ENCODE measurements around the gene JUN. TPM values are rescaled to one million over a fixed set of nuclear protein-coding genes. Genes with fewer than 3 reads are reported as not detected.

The JUN gene
- total and polyA plus RNA-seq, 3 donors from 2014 or later, result 40.9 to 67.8 (median 60.6) TPM

DNA sequence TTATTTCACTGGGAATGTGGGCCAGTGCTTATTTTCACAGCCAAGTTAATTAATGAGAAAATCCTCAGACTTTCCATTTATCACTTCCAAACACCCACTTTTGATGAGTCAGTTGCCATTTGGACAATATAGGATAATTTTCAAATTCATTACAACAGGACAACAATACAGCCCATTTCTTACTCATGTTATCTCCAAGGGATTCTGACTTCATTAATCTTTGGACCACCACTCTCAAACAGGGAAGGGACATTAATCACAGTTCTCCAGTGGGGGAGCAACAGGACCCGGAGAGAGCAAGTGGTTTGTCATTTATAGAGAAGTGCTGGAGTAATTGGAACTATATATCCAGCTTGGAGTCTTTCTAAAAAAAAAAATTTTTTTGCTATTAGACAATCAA, 38.7 kb downstream of the JUN start:
- 63 to 74% methylated on average over 1 of the region's 1 CpG for WGBS, 2 donors
- no peaks in the 10 kb centered on the region for H3K9me3 ChIP-seq

DNA sequence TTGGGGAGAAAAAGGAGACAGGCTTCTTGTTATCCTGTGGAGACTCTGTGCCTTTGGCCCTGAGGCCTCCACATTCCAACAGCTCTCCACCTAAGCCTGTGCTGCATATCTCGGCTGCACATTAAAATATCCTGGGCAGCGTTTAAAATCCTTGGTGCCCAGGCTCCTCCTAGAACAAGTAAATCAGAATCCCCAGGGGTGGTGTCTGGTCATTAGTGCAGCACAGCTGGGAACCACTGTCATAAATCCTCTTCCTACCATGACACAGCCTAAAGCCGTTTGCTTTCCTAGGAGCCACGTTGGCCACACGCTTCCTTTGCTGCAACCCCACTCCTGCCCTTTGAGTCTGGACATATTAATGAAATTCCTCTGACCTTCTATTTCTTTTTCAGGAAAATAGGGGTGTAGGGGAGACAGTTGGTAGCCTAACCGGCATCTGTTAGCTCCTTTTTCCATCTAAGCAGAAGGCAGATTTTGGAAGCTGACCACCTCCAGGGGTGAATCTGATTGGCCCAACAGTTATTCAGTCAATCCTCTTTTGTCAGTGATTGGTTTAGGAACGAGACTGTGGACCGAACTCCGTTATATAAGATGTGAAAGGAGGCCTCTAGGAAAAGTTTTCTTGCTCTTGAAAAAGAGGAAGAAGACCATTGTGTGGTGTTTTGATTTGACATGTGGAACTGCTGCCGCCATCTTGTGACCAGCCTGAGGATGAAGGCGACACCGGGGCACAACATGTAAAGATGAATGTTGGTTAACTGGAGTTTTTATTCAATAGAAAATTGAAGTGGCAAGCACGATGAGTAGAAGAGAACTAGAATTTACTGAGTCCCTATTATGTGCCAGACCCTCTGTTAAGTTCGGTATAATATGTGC, 41.9 kb downstream of the JUN start:
- no peak overlapping the region for H3K27ac ChIP-seq
- no peaks in the 10 kb centered on the region for H3K4me1 ChIP-seq
- no peak for TF ChIP-seq POLR2A (IDR thresholded peaks at IDR 0.05)
- TF ChIP-seq, protein P1, sequence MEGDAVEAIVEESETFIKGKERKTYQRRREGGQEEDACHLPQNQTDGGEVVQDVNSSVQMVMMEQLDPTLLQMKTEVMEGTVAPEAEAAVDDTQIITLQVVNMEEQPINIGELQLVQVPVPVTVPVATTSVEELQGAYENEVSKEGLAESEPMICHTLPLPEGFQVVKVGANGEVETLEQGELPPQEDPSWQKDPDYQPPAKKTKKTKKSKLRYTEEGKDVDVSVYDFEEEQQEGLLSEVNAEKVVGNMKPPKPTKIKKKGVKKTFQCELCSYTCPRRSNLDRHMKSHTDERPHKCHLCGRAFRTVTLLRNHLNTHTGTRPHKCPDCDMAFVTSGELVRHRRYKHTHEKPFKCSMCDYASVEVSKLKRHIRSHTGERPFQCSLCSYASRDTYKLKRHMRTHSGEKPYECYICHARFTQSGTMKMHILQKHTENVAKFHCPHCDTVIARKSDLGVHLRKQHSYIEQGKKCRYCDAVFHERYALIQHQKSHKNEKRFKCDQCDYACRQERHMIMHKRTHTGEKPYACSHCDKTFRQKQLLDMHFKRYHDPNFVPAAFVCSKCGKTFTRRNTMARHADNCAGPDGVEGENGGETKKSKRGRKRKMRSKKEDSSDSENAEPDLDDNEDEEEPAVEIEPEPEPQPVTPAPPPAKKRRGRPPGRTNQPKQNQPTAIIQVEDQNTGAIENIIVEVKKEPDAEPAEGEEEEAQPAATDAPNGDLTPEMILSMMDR (IDR thresholded peaks at IDR 0.05), result no peak
- no peaks in the 10 kb centered on the region for H3K36me3 ChIP-seq (ENCODE audit: low read depth, missing control alignments)
- H3K27me3 ChIP-seq, result no peaks in the 10 kb centered on the region
- intact Hi-C loops (cut with DNase I; ENCODE audit: low total_unique reads), result loop anchor here (10.0 kb wide), 1 partner anchor 1013 kb away; no protein-coding TSS in a partner anchor
- 63 to 65% methylated on average over 14 of the region's 14 CpGs for WGBS, 2 donors
- H3K9me3 ChIP-seq, result no peaks in the 10 kb centered on the region
- H3K4me3 ChIP-seq, result no peak overlapping the region
- DNase-seq, result no peak

More for the DNA sequence above, 38.7 kb downstream of the JUN start:
- H3K27me3 ChIP-seq, result no peaks in the 10 kb centered on the region
- no peak for DNase-seq
- TF ChIP-seq, protein P1 (IDR thresholded peaks at IDR 0.05), result no peak
- TF ChIP-seq POLR2A (IDR thresholded peaks at IDR 0.05), result no peak
- no peaks in the 10 kb centered on the region for H3K36me3 ChIP-seq (ENCODE audit: low read depth, missing control alignments)
- H3K4me3 ChIP-seq, result no peak overlapping the region
- no peak overlapping the region for H3K27ac ChIP-seq
- H3K4me1 ChIP-seq, result no peaks in the 10 kb centered on the region
- intact Hi-C loops (cut with DNase I; ENCODE audit: low total_unique reads), result loop anchor here (10.0 kb wide), 1 partner anchor 1010 kb away; no protein-coding TSS in a partner anchor

DNA sequence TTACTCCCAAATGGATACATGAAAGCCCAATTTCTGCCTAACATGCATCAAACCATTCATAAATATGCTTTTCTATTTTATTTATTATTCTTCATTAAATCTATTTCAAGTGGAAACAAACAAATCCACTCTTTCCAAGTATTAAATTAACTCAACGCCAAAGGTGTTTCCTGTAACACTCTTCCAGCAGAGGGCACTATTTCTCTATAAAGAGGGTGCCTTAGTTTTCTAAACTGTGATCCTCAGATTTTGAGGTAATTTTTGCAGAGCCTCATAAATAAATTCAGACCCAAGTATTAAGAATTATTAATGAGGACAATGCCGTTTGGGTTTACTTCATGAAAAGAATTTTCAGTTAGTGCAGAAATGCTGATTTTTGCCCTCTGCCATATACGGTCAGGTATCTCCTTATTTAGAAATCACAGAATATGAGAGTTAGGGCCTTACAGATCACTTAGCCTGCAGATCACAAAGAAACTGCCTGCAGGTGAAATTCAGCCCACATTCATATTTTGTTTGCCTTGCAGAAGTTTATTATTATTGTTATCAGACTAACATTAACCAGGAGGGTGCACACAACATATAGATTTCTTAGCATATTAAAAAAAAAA, 43.9 kb downstream of the JUN start:
- DNase-seq, result no peak
- no peaks in the 10 kb centered on the region for H3K9me3 ChIP-seq
- TF ChIP-seq POLR2A (IDR thresholded peaks at IDR 0.05), result no peak
- TF ChIP-seq, protein P1 (IDR thresholded peaks at IDR 0.05), result peak; percentile 82 to 84 (median 84)
- no peak overlapping the region for H3K4me3 ChIP-seq
- H3K4me1 ChIP-seq, result no peaks in the 10 kb centered on the region
- H3K27me3 ChIP-seq, result no peaks in the 10 kb centered on the region
- 25% methylated on average over 3 of the region's 3 CpGs for WGBS, 2 donors
- no peak overlapping the region for H3K27ac ChIP-seq
- H3K36me3 ChIP-seq (ENCODE audit: low read depth, missing control alignments), result no peaks in the 10 kb centered on the region
- intact Hi-C loops (cut with DNase I; ENCODE audit: low total_unique reads), result loop anchor here (10.0 kb wide), 1 partner anchor 1015 kb away; no protein-coding TSS in a partner anchor

DNA sequence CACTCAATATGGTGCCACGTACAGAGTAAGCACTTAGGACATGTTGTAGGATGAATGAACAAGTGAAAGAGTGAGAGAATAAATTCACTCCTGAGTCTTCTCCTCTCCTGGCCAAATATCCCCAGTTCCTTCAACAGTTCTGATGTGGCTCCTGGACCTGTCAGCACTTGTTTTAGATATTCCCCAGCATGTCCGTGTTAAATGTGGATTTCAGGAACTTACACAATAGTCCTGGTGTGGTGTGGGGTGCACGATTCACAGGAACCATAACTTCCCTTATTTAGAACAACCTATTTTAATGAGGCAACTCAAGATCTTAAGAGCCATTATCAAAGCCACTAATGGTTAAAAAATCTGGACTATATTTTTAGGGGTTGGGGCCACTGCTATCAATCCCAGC, 45.0 kb downstream of the JUN start:
- intact Hi-C loops (cut with DNase I; ENCODE audit: low total_unique reads), result no loop called here
- H3K4me1 ChIP-seq, result no peaks in the 10 kb centered on the region
- no peak for DNase-seq
- H3K27me3 ChIP-seq, result no peaks in the 10 kb centered on the region
- no peak overlapping the region for H3K4me3 ChIP-seq
- H3K36me3 ChIP-seq (ENCODE audit: low read depth, missing control alignments), result no peaks in the 10 kb centered on the region
- H3K9me3 ChIP-seq, result no peaks in the 10 kb centered on the region
- TF ChIP-seq, protein P1 (IDR thresholded peaks at IDR 0.05), result no peak
- no peak for TF ChIP-seq POLR2A (IDR thresholded peaks at IDR 0.05)
- WGBS, 2 donors, result 84 to 86% methylated on average over 3 of the region's 3 CpGs
- no peak overlapping the region for H3K27ac ChIP-seq
